Left ventricle myocardium inferior (tissue), 1 donor: Measurements from ENCODE around the gene FGFR3. TPM values are rescaled to one million over a fixed set of nuclear protein-coding genes. Genes with fewer than 3 reads are reported as not detected.

Source experiments
- DNase-seq: peaks from one replicate; pipeline ENCODE4 v3.0.0-alpha.2; 2020
- H3K27ac ChIP-seq: fragments of 200-600 bp; replicated peaks from 2 replicates; pipeline ENCODE4 v1.8.0; 2021
- H3K27me3 ChIP-seq: fragments of 200-600 bp; 2 replicates; pipeline ENCODE4 v1.8.0; 2021; ENCODE audit warnings: low read depth
- H3K36me3 ChIP-seq: fragments of 200-600 bp; 2 replicates; pipeline ENCODE4 v1.8.0; 2021
- H3K4me1 ChIP-seq: fragments of 200-600 bp; 2 replicates; pipeline ENCODE4 v1.8.0; 2021
- H3K4me3 ChIP-seq: fragments of 200-600 bp; 2 replicates; pipeline ENCODE4 v1.8.0; 2021; ENCODE audit warnings: mild to moderate bottlenecking, moderate library complexity
- H3K9me3 ChIP-seq: fragments of 200-600 bp; replicated peaks from 2 replicates; pipeline ENCODE4 v1.8.0; 2021
- intact Hi-C: fragments of 100-400 bp; cut with micrococcal nuclease; formaldehyde crosslinking; loops from one replicate; pipeline ENCODE4 v1.11.0; 2022
- total RNA-seq: library from RNA; stranded (reverse); fragmentation: NEBNext Ultra II Directional; extraction: Animal tissue kit (Norgen Biotek cat#: 25700); gene quantifications from one replicate; pipeline ENCODE4 v1.2.1, GENCODE V29; 2021
- TF ChIP-seq, protein P1 (sequence below): fragments of 200-600 bp; IDR thresholded peaks from 2 replicates; pipeline ENCODE4 v1.8.0; 2021; ENCODE audit warnings: antibody characterized with exemption, mild to moderate bottlenecking, borderline replicate concordance
- donor health status: DM: no; HTN: yes; CAD: no; lungs with severe emphysema.

Gene FGFR3
- total RNA-seq, 1 donor from 2014 or later = 3.5 TPM

GRCh38 chr4:1851575-1852410, 58.7 kb downstream of the FGFR3 start:
- H3K4me3 ChIP-seq = peak overlapping the region; percentile 34
- DNase-seq = peak; percentile 64

GRCh38 chr4:1852904-1853623, 60.0 kb downstream of the FGFR3 start:
- Histone ChIP-seq H3K27ac (peak overlapping the region; percentile 5), H3K27me3 (no peaks in the 10 kb centered on the region), H3K4me3 (no peak overlapping the region), H3K36me3 (peaks cover 7% of the 10 kb centered on the region), H3K9me3 (no peaks in the 10 kb centered on the region), H3K4me1 (peaks cover 76% of the 10 kb centered on the region)
- DNase-seq = no peak
- TF ChIP-seq, protein P1, sequence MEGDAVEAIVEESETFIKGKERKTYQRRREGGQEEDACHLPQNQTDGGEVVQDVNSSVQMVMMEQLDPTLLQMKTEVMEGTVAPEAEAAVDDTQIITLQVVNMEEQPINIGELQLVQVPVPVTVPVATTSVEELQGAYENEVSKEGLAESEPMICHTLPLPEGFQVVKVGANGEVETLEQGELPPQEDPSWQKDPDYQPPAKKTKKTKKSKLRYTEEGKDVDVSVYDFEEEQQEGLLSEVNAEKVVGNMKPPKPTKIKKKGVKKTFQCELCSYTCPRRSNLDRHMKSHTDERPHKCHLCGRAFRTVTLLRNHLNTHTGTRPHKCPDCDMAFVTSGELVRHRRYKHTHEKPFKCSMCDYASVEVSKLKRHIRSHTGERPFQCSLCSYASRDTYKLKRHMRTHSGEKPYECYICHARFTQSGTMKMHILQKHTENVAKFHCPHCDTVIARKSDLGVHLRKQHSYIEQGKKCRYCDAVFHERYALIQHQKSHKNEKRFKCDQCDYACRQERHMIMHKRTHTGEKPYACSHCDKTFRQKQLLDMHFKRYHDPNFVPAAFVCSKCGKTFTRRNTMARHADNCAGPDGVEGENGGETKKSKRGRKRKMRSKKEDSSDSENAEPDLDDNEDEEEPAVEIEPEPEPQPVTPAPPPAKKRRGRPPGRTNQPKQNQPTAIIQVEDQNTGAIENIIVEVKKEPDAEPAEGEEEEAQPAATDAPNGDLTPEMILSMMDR = no peak
- intact Hi-C loops = no loop called here

More at GRCh38 chr4:1851575-1852410, 58.7 kb downstream of the FGFR3 start:
- peaks cover 13% of the 10 kb centered on the region for H3K36me3 ChIP-seq
- intact Hi-C loops = no loop called here
- TF ChIP-seq, protein P1 = no peak
- peaks cover 67% of the 10 kb centered on the region for H3K4me1 ChIP-seq
- peak overlapping the region; percentile 73 for H3K27ac ChIP-seq
- H3K27me3 ChIP-seq = no peaks in the 10 kb centered on the region
- H3K9me3 ChIP-seq = no peaks in the 10 kb centered on the region

DNA sequence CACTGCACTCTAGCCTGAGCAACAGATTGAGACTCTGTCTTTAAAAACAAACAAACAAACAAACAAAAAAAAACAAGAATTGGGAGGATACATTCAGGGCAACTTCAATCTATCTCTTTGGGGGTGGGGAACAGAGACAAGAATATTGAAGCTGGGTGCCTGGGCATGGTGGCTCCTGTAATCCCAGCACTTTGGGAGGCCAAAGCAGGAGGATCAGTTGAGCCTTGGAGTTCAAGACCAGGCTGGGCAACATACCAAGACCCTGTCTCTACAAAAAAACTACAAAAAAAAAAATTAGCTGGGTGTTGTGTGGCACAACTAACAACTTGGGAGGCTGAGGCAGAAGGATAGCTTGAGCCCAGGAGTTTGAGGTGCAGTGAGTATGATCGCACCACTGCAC, 61.7 kb downstream of the FGFR3 start:
- intact Hi-C loops = no loop called here
- no peak for DNase-seq
- no peaks in the 10 kb centered on the region for H3K36me3 ChIP-seq
- peak overlapping the region; percentile 76 for H3K4me3 ChIP-seq
- no peaks in the 10 kb centered on the region for H3K27me3 ChIP-seq
- H3K9me3 ChIP-seq = no peaks in the 10 kb centered on the region
- H3K4me1 ChIP-seq = peaks cover 75% of the 10 kb centered on the region
- TF ChIP-seq, protein P1 = no peak
- peak overlapping the region; percentile 86 for H3K27ac ChIP-seq

DNA sequence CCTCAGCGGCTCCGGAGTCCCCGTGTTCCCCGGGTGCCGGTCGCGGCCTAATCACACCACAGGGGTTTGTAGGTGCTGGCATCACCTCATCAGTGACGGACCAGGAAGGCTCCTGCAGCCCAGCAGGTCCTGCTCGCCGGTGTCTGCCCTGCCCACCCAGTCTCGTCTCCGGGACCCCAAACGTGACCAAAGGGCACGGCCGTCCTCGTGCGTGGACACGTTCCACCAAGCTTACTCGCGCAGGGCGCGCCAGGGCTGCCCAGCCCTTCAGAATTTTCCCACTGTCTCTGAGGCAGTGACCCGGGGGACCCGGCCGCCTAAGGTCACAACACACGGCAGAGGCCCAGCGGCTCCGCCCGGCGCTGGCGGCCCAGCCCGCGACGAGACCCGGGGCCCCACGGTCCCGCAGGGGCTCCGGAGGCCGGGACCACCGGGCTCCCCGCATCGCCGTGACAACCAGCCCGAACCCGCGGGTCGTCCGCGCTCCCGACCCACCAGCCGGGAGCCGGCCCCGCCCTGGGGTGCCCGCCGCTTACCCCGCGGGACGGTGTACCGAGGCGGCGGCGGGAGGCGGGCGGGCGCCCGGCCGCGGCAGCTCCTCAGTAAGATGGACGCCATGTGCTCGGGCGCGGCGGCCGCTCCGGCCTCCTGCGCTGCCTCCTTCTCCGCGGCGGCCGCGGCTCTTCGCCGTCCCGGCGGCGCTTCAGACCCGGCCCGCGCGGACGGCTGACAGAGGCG, 62.4 kb downstream of the FGFR3 start:
- intact Hi-C loops = no loop called here
- Histone ChIP-seq H3K4me1 (peaks cover 67% of the 10 kb centered on the region), H3K9me3 (no peaks in the 10 kb centered on the region), H3K4me3 (peak overlapping the region; percentile 76), H3K27ac (peak overlapping the region; percentile 86), H3K27me3 (no peaks in the 10 kb centered on the region), H3K36me3 (no peaks in the 10 kb centered on the region)
- DNase-seq = peak; percentile 35
- TF ChIP-seq, protein P1 = no peak

DNA sequence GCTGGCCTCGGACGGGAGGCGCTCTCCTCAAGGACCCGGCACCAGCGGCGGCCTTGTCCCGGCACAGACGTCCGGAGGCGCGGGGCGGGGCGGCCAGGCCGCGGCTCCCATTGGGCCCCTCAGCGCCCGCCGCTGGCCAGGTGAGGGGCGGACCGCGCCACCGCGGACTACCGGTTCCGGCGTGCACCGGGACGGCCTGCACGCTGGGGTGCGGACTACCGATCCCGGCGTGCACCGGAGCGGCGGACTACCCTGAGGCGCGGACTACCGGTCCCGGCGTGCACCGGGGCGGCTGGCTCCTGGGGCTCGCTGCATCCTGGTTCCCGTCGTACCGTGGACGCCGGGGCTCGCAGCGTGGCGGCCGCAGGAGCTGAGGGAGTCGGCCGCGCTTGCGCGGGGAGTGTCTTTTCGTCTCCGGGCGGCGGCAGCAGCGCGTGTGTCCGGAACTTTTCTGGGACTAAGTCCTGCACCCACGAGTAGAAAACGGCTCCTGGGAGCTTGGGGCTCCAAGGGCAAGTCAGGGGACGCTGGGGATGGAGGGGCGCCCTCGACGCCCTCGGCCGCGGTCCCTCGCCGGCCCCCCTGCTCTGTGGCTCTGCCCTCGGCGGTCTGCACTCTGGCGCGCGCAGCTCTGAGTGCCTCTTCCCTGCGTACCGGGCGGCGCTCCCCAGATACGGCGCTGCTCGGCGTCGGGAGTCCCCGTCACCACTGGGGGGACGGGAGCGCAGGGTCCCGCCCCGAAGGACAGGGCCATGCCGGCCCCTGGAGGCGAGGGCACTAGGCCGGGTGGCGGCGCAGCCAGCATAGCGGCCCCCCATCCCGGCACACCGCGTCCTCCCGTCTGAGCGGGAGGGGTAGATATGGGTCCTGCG, 63.2 kb downstream of the FGFR3 start, which contains the start of gene LETM1:
LETM1 (minus strand) TSS at position 86 of the 872 bp plus-strand sequence. CDS start 206 bp downstream, outside the sequence.
- TF ChIP-seq, protein P1 = peak; percentile 27
- H3K4me1 ChIP-seq = peaks cover 59% of the 10 kb centered on the region

More for the DNA sequence above, 63.2 kb downstream of the FGFR3 start, which contains the start of gene LETM1:
- no peaks in the 10 kb centered on the region for H3K27me3 ChIP-seq
- H3K36me3 ChIP-seq = no peaks in the 10 kb centered on the region
- DNase-seq = peak; percentile 96
- H3K9me3 ChIP-seq = no peaks in the 10 kb centered on the region
- peak within 1 kb of the TSS; percentile 76 for H3K4me3 ChIP-seq
- intact Hi-C loops = no loop called here
- peak within 1 kb of the TSS; percentile 86 for H3K27ac ChIP-seq
